Non-pigmented ciliary epithelial cell (primary cell): ENCODE data around the gene GTF3C6.
"Not testable (repeated sequence)": the region's sequence is repeated elsewhere in the genome, so short reads cannot be mapped to it uniquely, and the experiment has no call there.

ENCODE experiments used
- DNase-seq: peaks from one replicate; pipeline ENCODE4 v3.0.0-alpha.2; 2010; ENCODE audit warnings: low read depth

The GTF3C6 gene

GRCh38 chr6:110958329-110959192 lies at the start of gene GTF3C6:
GTF3C6 (plus strand) TSS chr6:110958706; CDS start chr6:110958770, 64 bp downstream.
- DNase-seq: peak; percentile 63

- DNase-seq: no peak
These were observed 27.7 kb upstream of the GTF3C6 start for GRCh38 chr6:110930781-110931180.

- no peak for DNase-seq
These were observed 24.6 kb upstream of the GTF3C6 start for GRCh38 chr6:110933912-110934311.

- no peak for DNase-seq
These were observed 24.1 kb upstream of the GTF3C6 start for GRCh38 chr6:110934381-110934898.

- no peak for DNase-seq
These were observed 23.3 kb upstream of the GTF3C6 start for GRCh38 chr6:110935171-110935570.

GRCh38 chr6:110938171-110938570 lies 20.3 kb upstream of the GTF3C6 start:
- DNase-seq: no peak

GRCh38 chr6:110939429-110940200 lies 18.9 kb upstream of the GTF3C6 start:
- no peak for DNase-seq

- peak; percentile 67 for DNase-seq
These were observed 13.8 kb upstream of the GTF3C6 start for GRCh38 chr6:110944681-110945151.

- DNase-seq: no peak
These were observed 12.0 kb upstream of the GTF3C6 start for GRCh38 chr6:110946498-110946897.

- no peak for DNase-seq
These were observed 8.7 kb upstream of the GTF3C6 start for GRCh38 chr6:110949679-110950285.

GRCh38 chr6:110950440-110950839 lies 8.1 kb upstream of the GTF3C6 start:
- DNase-seq: no peak

GRCh38 chr6:110951008-110951407 lies 7.5 kb upstream of the GTF3C6 start:
- DNase-seq: no peak

GRCh38 chr6:110951986-110952794 lies 6.3 kb upstream of the GTF3C6 start:
- DNase-seq: no peak

- no peak for DNase-seq
These were observed 4.7 kb upstream of the GTF3C6 start for GRCh38 chr6:110953633-110954303.

GRCh38 chr6:110960014-110960390 lies 1.5 kb downstream of the GTF3C6 start:
- DNase-seq: no peak

- DNase-seq: not testable (repeated sequence)
These were observed 4.1 kb downstream of the GTF3C6 start for GRCh38 chr6:110962636-110963035.

- no peak for DNase-seq
These were observed 7.2 kb downstream of the GTF3C6 start for GRCh38 chr6:110965629-110966229.

- not testable (repeated sequence) for DNase-seq
These were observed 10.2 kb downstream of the GTF3C6 start for GRCh38 chr6:110968661-110969060.

GRCh38 chr6:110971468-110971867 lies 13.0 kb downstream of the GTF3C6 start:
- DNase-seq: no peak

GRCh38 chr6:110976575-110976974 lies 18.1 kb downstream of the GTF3C6 start:
- no peak for DNase-seq
